Frontal cortex (tissue), 4 donors: Measurements from ENCODE around the gene NDRG2. TPM values are rescaled to one million over a fixed set of nuclear protein-coding genes. Genes with fewer than 3 reads are reported as not detected.
"Not testable (repeated sequence)": the region's sequence is repeated elsewhere in the genome, so short reads cannot be mapped to it uniquely, and the experiment has no call there.

Experiments used
- DNase-seq, 2 donors: peaks; one replicate each; pipeline ENCODE4 v3.0.0; 2012; ENCODE audit warnings: low spot score in 2 of 2
- FAIRE-seq: peaks from 2 replicates; lab custom pipeline; 2012; peaks lifted over from hg19 to GRCh38; lab: Jason Lieb, UNC
- total RNA-seq: library from RNA; depleted of rRNA; stranded (reverse); fragments of >200 nt; gene quantifications from one replicate; pipeline ENCODE4 v1.2.3, GENCODE V29; 2014
- donor health status: control.
- donor health status: control.
- donor health status: control.

The NDRG2 gene
- total RNA-seq, 1 donor from 2014 or later: 92.9 TPM

DNA sequence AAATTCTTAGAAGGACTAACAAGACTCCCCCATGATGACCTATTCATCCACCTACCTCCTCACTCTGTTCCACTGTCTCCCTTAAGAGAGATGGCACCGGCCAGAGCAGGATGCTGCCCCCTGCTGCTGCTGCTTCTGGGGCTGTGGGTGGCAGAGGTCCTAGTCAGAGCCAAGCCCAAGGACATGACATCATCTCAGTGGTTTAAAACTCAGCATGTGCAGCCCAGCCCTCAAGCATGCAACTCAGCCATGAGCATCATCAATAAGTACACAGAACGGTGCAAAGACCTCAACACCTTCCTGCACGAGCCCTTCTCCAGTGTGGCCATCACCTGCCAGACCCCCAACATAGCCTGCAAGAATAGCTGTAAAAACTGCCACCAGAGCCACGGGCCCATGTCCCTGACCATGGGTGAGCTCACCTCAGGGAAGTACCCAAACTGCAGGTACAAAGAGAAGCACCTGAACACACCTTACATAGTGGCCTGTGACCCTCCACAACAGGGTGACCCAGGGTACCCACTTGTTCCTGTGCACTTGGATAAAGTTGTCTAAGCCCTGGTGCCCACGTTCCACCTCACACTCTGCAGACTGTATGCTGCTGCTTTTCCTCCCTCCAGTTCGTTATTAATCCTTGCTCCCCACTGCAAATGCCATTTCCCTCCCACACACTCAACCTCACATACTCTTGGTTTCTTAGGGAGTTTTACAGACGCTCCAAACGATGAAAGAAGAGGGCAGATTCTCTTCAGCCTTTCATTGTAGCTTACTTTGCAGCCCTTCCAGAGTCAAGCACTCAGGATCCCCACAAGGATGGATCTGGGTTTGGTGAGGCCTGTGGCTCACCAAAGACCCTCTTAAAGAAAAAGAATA, 33.2 kb upstream of the NDRG2 start, which contains the start of gene RNASE8:
Gene RNASE8, plus strand, starts transcription at position 20 of the 873 bp plus-strand sequence. Its CDS starts 71 bp downstream, at position 91.
- DNase-seq (no peak), FAIRE-seq (no peak)

DNA sequence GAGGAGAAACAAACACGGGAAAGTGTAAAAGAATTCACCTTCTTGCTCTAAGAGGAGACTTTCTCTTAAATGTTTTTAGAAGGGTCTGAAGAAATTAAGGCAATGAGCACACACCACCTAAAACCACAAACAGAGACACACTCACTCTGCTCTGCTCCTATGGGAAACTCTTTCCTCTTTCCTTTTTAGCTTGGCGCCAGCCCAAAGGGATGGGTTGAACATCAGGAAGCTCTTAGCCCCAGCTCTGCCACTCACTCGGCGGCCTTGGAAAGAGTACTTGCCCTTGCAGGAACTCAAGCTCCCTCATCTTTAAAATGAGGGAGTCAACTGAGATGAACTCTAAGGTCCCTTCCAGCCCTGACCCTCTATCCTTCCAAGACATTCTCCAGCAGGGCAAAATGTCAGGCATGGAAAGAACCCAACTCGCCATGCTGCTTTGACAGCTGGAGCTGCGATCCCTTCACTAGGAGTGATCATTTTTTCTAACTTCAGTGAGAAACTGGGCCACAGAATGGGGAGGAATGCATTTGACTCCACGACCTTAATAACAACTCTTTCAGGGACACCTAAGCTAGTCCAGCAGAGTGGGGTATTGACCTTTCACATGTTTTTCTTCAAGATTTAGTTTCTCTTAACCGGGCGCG, 31.8 kb upstream of the NDRG2 start:
- FAIRE-seq (no peak), DNase-seq (no peak)

DNA sequence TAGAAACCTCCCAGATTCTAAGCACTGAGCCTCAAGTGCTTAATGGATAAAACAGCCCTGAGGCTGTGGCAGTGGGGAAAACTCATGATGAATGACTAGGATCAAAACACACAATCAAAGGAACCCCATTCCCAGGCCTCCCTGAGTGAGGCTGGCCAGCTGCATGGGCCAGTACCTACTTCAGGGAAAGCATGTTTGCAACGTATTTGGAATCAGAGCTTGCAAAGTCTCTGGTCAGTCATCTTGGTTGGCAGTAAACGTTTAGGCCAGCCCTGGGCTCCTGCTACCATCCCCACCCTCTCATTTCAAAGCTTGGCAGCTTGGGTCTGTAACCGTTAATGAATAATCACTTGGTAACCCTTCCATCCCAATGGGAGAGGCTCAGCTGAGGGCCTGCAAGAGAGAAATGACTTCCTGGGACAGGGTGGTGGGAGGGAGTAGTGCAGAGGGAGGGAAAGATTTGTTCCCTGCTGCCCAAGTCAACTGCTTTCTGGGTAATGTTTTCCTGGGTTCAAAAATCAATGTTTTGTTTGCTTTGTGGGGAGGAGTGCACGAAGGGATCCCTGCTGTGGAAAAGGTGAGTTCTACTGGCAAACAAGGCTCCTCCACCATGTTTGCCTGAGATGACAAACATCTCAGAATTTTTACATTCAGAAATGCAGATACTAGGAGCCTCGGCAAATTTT, 30.7 kb upstream of the NDRG2 start:
- no peak for FAIRE-seq

GRCh38 chr14:21054768-21055145, 29.9 kb upstream of the NDRG2 start:
- DNase-seq: no peak
- FAIRE-seq: no peak

More for the DNA sequence above, 30.7 kb upstream of the NDRG2 start:
- DNase-seq: no peak

GRCh38 chr14:21054123-21054767, 29.4 kb upstream of the NDRG2 start:
- FAIRE-seq (no peak), DNase-seq (no peak)

GRCh38 chr14:21053184-21054122, 28.6 kb upstream of the NDRG2 start:
- FAIRE-seq: no peak

GRCh38 chr14:21050597-21050996, 25.7 kb upstream of the NDRG2 start:
- FAIRE-seq (no peak), DNase-seq (no peak)

More at GRCh38 chr14:21053184-21054122, 28.6 kb upstream of the NDRG2 start:
- DNase-seq: no peak

GRCh38 chr14:21049271-21049673, 24.4 kb upstream of the NDRG2 start:
- DNase-seq (no peak), FAIRE-seq (no peak)

DNA sequence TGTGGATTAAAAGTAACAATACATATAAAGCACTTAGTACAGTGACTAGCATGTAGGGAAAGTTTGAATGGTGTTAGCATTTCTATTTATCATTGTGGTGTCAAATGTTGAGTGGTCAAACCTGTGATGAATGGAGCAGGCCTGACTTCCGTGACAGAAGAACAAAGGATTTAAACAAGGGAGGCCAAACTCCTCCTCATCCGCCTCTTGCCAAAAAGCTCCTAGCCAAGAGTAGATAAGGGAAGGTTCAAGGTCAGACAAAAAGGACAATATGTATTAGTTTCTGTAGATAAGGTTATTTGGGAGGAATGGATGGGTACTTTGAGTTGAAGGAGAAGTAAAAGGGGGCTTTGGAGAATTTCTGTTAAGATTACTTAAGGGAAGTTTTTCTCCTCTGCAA, 23.8 kb upstream of the NDRG2 start:
- DNase-seq: no peak
- no peak for FAIRE-seq

DNA sequence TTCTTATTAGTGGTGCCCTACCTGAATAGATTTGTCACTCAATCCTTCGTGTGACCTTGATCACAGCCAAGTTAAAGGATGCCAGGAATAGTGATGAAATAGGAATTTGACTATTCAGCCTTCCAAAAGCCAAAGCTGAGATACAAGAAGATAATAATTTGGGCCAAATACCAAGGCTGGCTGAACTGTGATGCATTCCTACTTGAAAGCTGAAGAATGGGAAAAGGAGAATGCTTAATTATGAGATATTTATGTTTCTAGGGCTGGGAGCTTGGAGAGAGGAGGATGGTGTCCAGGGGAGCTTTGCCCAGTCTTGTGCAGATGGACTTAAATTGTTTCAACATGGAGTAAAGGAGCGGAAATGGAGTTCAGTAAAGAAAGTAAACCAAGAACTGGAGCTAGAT, 22.5 kb upstream of the NDRG2 start:
- FAIRE-seq (no peak), DNase-seq (no peak)

- no peak for FAIRE-seq
Measured at GRCh38 chr14:21043974-21044618, 19.2 kb upstream of the NDRG2 start.

DNA sequence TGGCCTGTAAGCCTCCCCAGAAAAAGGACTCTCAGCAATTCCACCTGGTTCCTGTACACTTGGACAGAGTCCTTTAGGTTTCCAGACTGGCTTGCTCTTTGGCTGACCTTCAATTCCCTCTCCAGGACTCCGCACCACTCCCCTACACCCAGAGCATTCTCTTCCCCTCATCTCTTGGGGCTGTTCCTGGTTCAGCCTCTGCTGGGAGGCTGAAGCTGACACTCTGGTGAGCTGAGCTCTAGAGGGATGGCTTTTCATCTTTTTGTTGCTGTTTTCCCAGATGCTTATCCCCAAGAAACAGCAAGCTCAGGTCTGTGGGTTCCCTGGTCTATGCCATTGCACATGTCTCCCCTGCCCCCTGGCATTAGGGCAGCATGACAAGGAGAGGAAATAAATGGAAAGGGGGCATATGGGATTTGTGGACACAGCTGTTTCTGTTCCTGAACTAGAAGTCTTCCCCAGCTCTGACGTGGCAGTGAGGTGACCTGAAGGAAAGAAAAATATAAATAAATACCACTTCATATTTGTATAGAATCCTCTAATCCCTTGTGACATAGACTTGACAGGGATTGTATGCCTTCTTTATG, 18.6 kb upstream of the NDRG2 start:
- DNase-seq (no peak), FAIRE-seq (no peak)

More at GRCh38 chr14:21043974-21044618, 19.2 kb upstream of the NDRG2 start:
- DNase-seq: no peak

GRCh38 chr14:21042918-21043317, 18.1 kb upstream of the NDRG2 start:
- no peak for DNase-seq
- FAIRE-seq: no peak

- DNase-seq (no peak), FAIRE-seq (no peak)
Measured at GRCh38 chr14:21041676-21042433, 17.0 kb upstream of the NDRG2 start, which contains the start of gene RNASE7. TSS of gene RNASE7 (plus strand) at chr14:21042362. CDS start at chr14:21042993, 631 bp downstream.

DNA sequence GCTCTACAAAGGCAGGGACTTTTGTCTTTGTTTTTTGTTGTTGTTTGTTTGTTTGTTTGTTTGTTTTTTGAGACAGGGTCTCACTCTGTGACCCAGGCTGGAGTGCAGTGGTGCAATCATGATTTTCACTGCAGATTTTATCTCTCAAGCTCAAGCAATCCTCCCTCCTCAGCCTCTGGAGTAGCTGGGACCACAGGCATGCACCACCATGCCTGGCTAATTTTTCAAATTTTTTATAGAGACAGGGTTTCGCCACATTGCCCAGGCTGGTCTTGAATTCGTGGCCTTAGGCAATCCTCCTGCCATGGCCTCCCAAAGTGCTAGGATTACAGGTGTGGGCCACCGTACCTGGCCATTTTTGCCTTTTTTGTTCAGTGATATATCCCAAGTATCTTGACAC, 16.1 kb upstream of the NDRG2 start:
- DNase-seq, FAIRE-seq: not testable (repeated sequence)

GRCh38 chr14:21040370-21040925, 15.6 kb upstream of the NDRG2 start:
- no peak for FAIRE-seq
- DNase-seq: no peak
